Activated CD4-positive, alpha-beta T cell treated with anti-CD3 and anti-CD28 coated beads, Interleukin-2, amount 10 ng/mL, durations not matched to agents 24 days and 14 days (primary cell): ENCODE results near the gene NUBP1. TPM values are rescaled to one million over a fixed set of nuclear protein-coding genes. Genes with fewer than 3 reads are reported as not detected.

ENCODE experiments used
- total RNA-seq: library from RNA; stranded (reverse); gene quantifications from 2 replicates; pipeline ENCODE4 v1.2.3, GENCODE V29; 2022

Gene NUBP1
- total RNA-seq, 1 donor from 2014 or later = 38.6 TPM

Other genes starting within 250 kb of the NUBP1 start
- not detected in 2 replicates for gene EMP2, start 163.2 kb upstream of the NUBP1 start, total RNA-seq
- not detected in 2 replicates for gene TEKT5, start 48.9 kb upstream of the NUBP1 start, total RNA-seq
- not detected in 2 replicates for gene TVP23A, start 75.0 kb downstream of the NUBP1 start, total RNA-seq
- gene CIITA, start 133.4 kb downstream of the NUBP1 start, total RNA-seq = 5.0 and 6.4 TPM in 2 replicates
- gene DEXI, start 198.6 kb downstream of the NUBP1 start, total RNA-seq = 35.6 and 38.0 TPM in 2 replicates
- gene CLEC16A, start 200.7 kb downstream of the NUBP1 start, total RNA-seq = 35.9 and 36.2 TPM in 2 replicates